ENCODE data around the gene RAP1B. TPM values are rescaled to one million over a fixed set of nuclear protein-coding genes. Genes with fewer than 3 reads are reported as not detected.

The RAP1B gene
- total RNA-seq, 2 donors from 2014 or later, result 100 to 102 TPM

- peaks cover 54% of the 10 kb centered on the region for H3K9me3 Mint-ChIP-seq
- Histone ChIP-seq H3K4me1 (ENCODE audit: control insufficient read depth, insufficient read depth, low read length) (no peaks in the 10 kb centered on the region), H3K27ac (ENCODE audit: low read depth, low read length) (no peak overlapping the region), H3K36me3 (ENCODE audit: control insufficient read depth, insufficient read depth, low read length) (no peaks in the 10 kb centered on the region), H3K27me3 (ENCODE audit: control insufficient read depth, insufficient read depth, low read length, poor library complexity, severe bottlenecking) (no peaks in the 10 kb centered on the region), H3K9me3 (ENCODE audit: control insufficient read depth, low read length) (peaks cover 38% of the 10 kb centered on the region), H3K4me3 (ENCODE audit: low read length) (no peak overlapping the region), H3K9ac (ENCODE audit: extremely low read depth, low read length, poor library complexity, severe bottlenecking) (no peak overlapping the region)
- 81 to 95% methylated on average over 3 to 6 of the region's 6 CpGs for WGBS, 2 experiments (ENCODE audit: insufficient coverage in 1 of 2, insufficient read length in 1 of 2)
- DNase-seq, result no peak
- H3K27ac Mint-ChIP-seq, result no peak overlapping the region
- peaks cover 11% of the 10 kb centered on the region for H3K36me3 Mint-ChIP-seq (ENCODE audit: low read depth)
- H3K4me3 Mint-ChIP-seq, result no peak overlapping the region
- no peaks in the 10 kb centered on the region for H3K27me3 Mint-ChIP-seq (ENCODE audit: insufficient read depth)
- TF ChIP-seq CTCF (conservative IDR thresholded peaks at IDR 0.05), result no peak
- H3K4me1 Mint-ChIP-seq, result no peaks in the 10 kb centered on the region
These were observed 18.8 kb upstream of the RAP1B start for GRCh38 chr12:68591734-68592418.

DNA sequence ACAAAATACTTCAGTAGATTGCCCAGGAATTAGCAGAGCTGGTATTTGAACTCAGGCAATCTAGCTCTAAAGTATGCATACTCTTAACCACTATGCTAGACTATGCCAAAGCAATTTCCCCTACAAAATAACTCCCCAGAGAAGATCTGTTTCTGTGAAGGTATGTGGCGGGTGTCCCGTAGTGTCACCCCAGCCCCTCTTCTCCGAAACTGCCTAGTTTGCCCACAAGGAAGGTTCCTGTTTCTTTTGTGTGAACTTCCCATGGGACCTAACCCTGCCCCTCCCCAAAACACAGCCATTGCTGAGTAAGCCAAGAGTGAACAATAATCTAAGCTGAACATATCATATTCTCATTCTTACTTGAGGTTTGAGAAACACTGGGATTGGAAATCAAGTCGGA lies 15.5 kb upstream of the RAP1B start:
- Histone ChIP-seq H3K9me3 (ENCODE audit: control insufficient read depth, low read length) (peaks cover 15% of the 10 kb centered on the region), H3K4me1 (ENCODE audit: control insufficient read depth, insufficient read depth, low read length) (no peaks in the 10 kb centered on the region), H3K27me3 (ENCODE audit: control insufficient read depth, insufficient read depth, low read length, poor library complexity, severe bottlenecking) (no peaks in the 10 kb centered on the region), H3K27ac (ENCODE audit: low read depth, low read length) (no peak overlapping the region), H3K4me3 (ENCODE audit: low read length) (no peak overlapping the region), H3K36me3 (ENCODE audit: control insufficient read depth, insufficient read depth, low read length) (no peaks in the 10 kb centered on the region), H3K9ac (ENCODE audit: extremely low read depth, low read length, poor library complexity, severe bottlenecking) (no peak overlapping the region)
- H3K9me3 Mint-ChIP-seq, result peaks cover 31% of the 10 kb centered on the region
- H3K4me3 Mint-ChIP-seq, result no peak overlapping the region
- no peak for DNase-seq
- H3K36me3 Mint-ChIP-seq (ENCODE audit: low read depth), result no peaks in the 10 kb centered on the region
- H3K27ac Mint-ChIP-seq, result no peak overlapping the region
- 92 to 100% methylated on average over 4 of the region's 4 CpGs for WGBS, 2 experiments (ENCODE audit: insufficient coverage in 1 of 2, insufficient read length in 1 of 2)
- H3K27me3 Mint-ChIP-seq (ENCODE audit: insufficient read depth), result no peaks in the 10 kb centered on the region
- TF ChIP-seq CTCF (conservative IDR thresholded peaks at IDR 0.05), result no peak
- H3K4me1 Mint-ChIP-seq, result no peaks in the 10 kb centered on the region

GRCh38 chr12:68601767-68602166 lies 8.9 kb upstream of the RAP1B start:
- no peaks in the 10 kb centered on the region for H3K9me3 Mint-ChIP-seq
- H3K27me3 Mint-ChIP-seq (ENCODE audit: insufficient read depth), result no peaks in the 10 kb centered on the region
- H3K36me3 Mint-ChIP-seq (ENCODE audit: low read depth), result no peaks in the 10 kb centered on the region
- Histone ChIP-seq H3K4me3 (ENCODE audit: low read length) (no peak overlapping the region), H3K27ac (ENCODE audit: low read depth, low read length) (no peak overlapping the region), H3K9me3 (ENCODE audit: control insufficient read depth, low read length) (no peaks in the 10 kb centered on the region), H3K9ac (ENCODE audit: extremely low read depth, low read length, poor library complexity, severe bottlenecking) (no peak overlapping the region), H3K36me3 (ENCODE audit: control insufficient read depth, insufficient read depth, low read length) (no peaks in the 10 kb centered on the region), H3K4me1 (ENCODE audit: control insufficient read depth, insufficient read depth, low read length) (no peaks in the 10 kb centered on the region), H3K27me3 (ENCODE audit: control insufficient read depth, insufficient read depth, low read length, poor library complexity, severe bottlenecking) (no peaks in the 10 kb centered on the region)
- no peak for TF ChIP-seq CTCF (conservative IDR thresholded peaks at IDR 0.05)
- DNase-seq, result no peak
- H3K4me3 Mint-ChIP-seq, result no peak overlapping the region
- no peak overlapping the region for H3K27ac Mint-ChIP-seq
- no peaks in the 10 kb centered on the region for H3K4me1 Mint-ChIP-seq
- WGBS, 2 experiments (ENCODE audit: insufficient coverage in 1 of 2, insufficient read length in 1 of 2), result 89 to 93% methylated on average over 1 of the region's 1 CpG
